Activated naive CD4-positive, alpha-beta T cell (primary cell): ENCODE measurements around the gene TTLL10.
"Not testable (repeated sequence)": the region's sequence is repeated elsewhere in the genome, so short reads cannot be mapped to it uniquely, and the experiment has no call there.

Source experiments
- DNase-seq, 4 experiments: peaks; one replicate each; lab custom pipeline; 2025; lab: John Stamatoyannopoulos, UW

TTLL10 gene

DNA sequence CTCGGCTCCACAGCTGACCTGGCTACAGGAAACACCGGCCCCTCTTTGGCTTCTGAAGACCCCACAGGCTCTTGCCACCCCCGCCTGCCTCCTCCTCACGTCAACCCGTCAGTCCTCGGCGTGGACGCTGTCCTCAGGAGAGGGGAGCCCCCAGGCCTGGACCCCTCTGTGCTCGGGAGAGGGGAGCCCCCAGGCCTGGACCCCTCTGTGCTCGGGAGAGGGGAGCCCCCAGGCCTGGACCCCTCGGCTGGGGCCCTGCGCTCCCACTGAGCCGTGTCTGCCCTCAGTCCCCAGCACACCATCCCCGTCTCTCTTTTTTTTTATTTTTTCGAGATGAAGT lies 31.8 kb upstream of the TTLL10 start:
- DNase-seq, result no peak

DNA sequence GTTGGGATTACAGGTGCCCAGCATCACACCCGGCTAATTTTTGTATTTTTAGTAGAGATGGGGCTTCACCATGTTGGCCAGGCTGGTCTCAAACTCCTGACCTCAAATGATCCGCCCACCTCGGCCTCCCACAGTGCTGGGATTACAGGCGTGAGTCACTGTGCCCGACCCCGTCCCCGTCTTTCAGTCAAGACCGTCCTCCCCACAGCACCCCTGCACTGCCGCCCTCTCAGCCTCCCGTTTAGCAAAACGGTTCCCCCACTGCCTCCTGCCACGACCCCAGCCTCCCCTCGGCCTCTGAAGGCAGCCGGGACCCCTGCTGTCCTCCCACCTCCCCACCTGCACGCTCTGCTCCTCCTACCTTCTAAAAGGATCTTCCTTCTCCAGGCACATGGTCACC lies 31.3 kb upstream of the TTLL10 start:
- not testable (repeated sequence) for DNase-seq

DNA sequence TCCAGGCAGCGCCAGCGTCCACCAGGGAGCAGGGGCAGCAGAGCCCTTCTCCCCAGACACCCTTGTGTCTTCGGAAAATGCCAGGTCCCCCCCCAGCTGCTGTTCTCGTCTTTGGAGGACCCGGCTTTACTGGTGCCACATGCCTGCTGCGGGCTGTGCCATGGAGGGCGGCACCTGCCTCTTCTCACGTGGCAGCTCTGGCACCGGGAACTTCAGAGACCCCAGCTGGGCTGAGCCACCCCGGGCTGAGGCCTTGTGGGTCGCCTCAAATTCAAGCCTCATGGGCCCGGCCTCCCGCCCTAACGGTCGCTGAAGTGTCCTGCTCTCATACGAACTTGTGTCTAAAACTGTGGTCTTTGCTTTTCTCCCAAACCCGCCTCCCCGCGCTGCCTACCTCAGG lies 30.8 kb upstream of the TTLL10 start:
- no peak for DNase-seq

DNA sequence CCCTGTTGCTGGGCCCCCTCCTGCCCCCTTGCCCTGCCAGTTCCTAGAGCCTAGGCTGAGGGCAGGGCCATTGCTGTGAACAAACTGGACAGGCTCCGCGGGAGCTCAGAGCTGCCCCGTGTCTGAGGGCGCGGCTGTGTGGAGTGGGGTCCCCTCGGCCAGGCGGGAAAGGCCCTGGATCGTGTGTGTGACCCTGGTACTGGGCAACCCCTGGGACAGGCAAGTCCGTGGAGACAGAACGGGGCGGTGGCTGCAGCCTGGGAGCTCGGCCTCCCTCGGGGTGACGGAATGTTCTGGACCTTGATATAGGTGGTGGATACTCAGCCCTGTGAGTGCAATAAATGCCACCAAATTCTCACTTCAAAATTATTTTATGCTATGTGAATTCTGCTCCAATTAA lies 30.0 kb upstream of the TTLL10 start:
- no peak for DNase-seq

GRCh38 chr1:1144122-1144842 lies 29.4 kb upstream of the TTLL10 start:
- DNase-seq, result peak in 2 of 4 experiments; percentile 47 to 60

- no peak for DNase-seq
Measured at GRCh38 chr1:1144843-1145546, 28.7 kb upstream of the TTLL10 start.

- no peak for DNase-seq
Measured at GRCh38 chr1:1145547-1145914, 28.1 kb upstream of the TTLL10 start.

DNA sequence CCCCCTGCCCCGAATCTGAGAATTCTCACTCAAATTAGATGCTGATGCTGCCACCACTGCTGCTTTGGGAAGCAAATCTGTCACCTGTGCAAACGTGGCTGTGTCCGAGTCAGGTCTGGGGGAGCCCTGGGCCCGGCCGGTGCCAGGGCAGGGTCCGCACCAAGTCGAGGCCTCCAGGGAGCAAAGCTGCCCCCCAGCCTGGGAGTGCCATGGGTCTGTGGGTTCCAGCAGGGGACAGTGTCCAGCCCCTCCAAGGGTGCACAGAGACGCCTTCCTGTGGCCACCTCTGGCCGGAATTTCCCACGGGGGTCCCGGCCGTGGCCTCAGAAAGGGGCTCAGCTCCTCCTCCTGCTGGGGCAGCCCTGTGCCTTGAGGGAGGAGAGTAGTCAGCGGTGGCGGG lies 27.7 kb upstream of the TTLL10 start:
- no peak for DNase-seq

- no peak for DNase-seq
Measured at GRCh38 chr1:1146596-1146995, 27.1 kb upstream of the TTLL10 start.

GRCh38 chr1:1148061-1148460 lies 25.6 kb upstream of the TTLL10 start:
- DNase-seq, result no peak

- no peak for DNase-seq
Measured at GRCh38 chr1:1148569-1148968, 25.1 kb upstream of the TTLL10 start.

DNA sequence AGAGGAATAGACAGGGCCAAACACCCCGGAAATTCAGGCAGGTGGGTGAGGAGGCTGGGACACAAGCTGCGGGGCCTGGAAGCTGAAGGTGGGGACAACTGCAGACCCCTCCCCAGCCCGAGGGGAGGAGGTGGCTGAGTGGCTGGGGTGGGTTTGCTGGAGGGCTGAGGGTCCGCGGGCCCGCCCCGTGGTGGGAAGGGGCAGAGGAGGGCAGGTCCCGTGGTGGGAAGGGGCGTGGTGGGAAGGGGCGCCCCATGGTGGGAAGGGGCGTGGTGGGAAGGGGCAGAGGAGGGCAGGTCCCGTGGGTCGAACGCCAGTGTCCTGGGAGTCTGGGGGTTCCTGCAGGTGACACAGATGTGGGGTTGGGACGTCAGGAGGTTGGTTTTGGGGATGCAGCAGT lies 24.3 kb upstream of the TTLL10 start:
- no peak for DNase-seq

- no peak for DNase-seq
Measured at GRCh38 chr1:1150100-1150499, 23.6 kb upstream of the TTLL10 start.

GRCh38 chr1:1151306-1151705 lies 22.4 kb upstream of the TTLL10 start:
- DNase-seq, result no peak

- DNase-seq, result not testable (repeated sequence)
Measured at GRCh38 chr1:1152431-1152830, 21.2 kb upstream of the TTLL10 start.

GRCh38 chr1:1153215-1153614 lies 20.5 kb upstream of the TTLL10 start:
- not testable (repeated sequence) for DNase-seq

GRCh38 chr1:1153874-1154273 lies 19.8 kb upstream of the TTLL10 start:
- DNase-seq, result no peak

DNA sequence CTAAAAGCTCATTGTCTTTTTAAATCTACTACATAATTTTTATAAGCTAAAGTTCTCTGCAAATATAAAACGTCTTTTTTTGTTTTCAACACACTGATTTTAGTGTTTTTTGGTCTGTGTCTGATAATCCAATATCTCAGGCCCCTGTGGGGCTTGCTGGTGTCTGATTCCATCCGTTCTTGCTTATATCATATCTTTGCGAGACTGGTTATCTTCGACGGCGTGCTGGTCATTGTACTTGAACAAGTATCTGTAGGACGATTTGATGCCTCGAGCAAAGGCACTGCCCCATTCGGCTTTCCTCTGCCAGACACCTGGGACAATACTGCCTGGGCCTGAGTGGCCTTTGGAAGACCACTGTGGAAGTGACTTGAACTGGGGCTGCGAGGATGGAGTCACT lies 18.4 kb upstream of the TTLL10 start:
- no peak for DNase-seq

DNA sequence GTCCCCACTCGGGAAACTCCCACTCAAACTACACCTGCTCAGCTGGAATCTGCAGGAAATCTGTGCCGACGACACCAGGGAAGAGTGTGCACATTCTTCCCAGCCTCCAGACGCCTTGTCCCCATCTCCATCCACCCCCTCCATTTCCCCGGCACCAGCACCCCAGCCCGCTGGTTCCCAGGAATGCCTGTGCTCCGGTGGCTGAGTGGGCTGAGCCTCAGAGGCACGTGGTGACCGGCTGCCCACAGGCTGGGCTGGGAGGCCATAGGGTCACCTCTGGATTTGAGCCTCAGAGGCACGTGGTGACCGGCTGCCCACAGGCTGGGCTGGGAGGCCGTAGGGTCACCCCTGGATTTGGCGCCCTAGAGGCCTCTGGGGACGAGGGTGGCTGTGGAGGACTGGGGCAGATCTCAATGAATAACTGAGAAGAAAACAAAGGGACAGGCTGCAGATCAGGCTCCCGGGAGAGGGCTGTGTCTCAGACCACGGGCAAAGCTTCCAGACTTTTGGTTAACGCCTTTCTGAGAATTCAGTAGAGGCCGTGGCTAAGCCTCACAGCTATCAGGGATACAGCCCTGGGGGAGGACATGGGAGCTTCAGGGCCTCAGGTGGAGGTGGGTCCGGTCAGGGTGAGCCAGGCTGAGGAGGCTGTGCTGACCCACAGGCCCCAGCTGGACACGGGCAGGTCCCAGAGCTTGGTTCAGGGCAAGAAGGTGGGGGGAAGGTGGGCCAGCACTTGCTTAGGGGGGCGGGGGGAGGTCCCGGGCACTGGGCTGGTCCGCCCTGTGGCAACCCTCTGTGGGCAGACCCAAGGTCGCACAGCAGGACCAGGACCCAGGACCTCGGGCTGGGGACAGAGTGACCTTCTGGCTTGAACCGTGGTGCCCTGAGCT lies 17.3 kb upstream of the TTLL10 start:
- no peak for DNase-seq

GRCh38 chr1:1157033-1157365 lies 16.7 kb upstream of the TTLL10 start:
- DNase-seq, result no peak

- peak in 2 of 4 experiments; percentile 31 to 50 for DNase-seq
Measured at GRCh38 chr1:1157426-1157913, 16.2 kb upstream of the TTLL10 start.

- DNase-seq, result peak in 1 of 4 experiments; percentile 37
Measured at GRCh38 chr1:1157914-1158710, 15.6 kb upstream of the TTLL10 start.
